Peyer's patch (tissue), 4 donors: ENCODE results near the gene HNMT.

ENCODE experiments used
- POLR2A ChIP-seq, 2 donors: fragments of 450-650 bp; IDR thresholded peaks; one replicate each; pipeline ENCODE4 v1.5.1; 2017; ENCODE audit warnings: antibody characterized with exemption in 2 of 2, mild to moderate bottlenecking in 2 of 2, moderate library complexity in 2 of 2
- TF ChIP-seq, protein P1 (sequence below), 6 experiments: fragments of 450-650 bp in 4 of 6; fragments of 200-600 bp in 2 of 6; sonication (generic) in 1 of 6; IDR thresholded peaks; one replicate each; pipeline ENCODE4 v1.5.1; 2017 to 2019; ENCODE audit warnings: antibody characterized with exemption in 6 of 6, mild to moderate bottlenecking in 3 of 6, moderate library complexity in 1 of 6

DNA sequence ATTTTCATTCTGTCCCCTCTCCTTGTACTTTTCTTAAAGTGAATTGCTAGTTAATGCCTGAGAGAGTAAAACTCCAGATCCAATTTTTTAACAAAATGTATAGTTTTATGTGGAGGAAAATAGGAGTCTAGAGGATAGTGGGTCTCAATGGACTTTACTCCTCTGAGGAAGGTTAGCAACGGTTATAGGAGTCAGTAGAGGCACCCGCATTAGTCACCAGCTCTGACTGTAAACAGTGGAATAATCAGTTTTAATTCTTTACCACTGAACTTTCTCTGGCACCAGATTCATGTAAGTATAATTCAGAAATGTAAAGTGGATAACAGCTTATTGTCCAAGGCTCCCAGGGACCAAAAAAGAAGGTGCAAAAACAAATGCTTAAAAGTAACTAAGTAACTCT lies 38.7 kb upstream of the HNMT start:
- TF ChIP-seq, protein P1, sequence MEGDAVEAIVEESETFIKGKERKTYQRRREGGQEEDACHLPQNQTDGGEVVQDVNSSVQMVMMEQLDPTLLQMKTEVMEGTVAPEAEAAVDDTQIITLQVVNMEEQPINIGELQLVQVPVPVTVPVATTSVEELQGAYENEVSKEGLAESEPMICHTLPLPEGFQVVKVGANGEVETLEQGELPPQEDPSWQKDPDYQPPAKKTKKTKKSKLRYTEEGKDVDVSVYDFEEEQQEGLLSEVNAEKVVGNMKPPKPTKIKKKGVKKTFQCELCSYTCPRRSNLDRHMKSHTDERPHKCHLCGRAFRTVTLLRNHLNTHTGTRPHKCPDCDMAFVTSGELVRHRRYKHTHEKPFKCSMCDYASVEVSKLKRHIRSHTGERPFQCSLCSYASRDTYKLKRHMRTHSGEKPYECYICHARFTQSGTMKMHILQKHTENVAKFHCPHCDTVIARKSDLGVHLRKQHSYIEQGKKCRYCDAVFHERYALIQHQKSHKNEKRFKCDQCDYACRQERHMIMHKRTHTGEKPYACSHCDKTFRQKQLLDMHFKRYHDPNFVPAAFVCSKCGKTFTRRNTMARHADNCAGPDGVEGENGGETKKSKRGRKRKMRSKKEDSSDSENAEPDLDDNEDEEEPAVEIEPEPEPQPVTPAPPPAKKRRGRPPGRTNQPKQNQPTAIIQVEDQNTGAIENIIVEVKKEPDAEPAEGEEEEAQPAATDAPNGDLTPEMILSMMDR (IDR thresholded peaks at IDR 0.05) = no peak
- TF ChIP-seq POLR2A (IDR thresholded peaks at IDR 0.05) = no peak
